GM20431 (cell line): ENCODE results near the gene CTRB1.

Experiments
- in situ Hi-C: fragments of 300-500 bp; cut with MseI, MboI; formaldehyde crosslinking; loops from one replicate; pipeline ENCODE4 v1.15.0; 2020; ENCODE audit warnings: low sequenced_read_pairs; ENCODE audit not compliant: unreplicated experiment

The CTRB1 gene

DNA sequence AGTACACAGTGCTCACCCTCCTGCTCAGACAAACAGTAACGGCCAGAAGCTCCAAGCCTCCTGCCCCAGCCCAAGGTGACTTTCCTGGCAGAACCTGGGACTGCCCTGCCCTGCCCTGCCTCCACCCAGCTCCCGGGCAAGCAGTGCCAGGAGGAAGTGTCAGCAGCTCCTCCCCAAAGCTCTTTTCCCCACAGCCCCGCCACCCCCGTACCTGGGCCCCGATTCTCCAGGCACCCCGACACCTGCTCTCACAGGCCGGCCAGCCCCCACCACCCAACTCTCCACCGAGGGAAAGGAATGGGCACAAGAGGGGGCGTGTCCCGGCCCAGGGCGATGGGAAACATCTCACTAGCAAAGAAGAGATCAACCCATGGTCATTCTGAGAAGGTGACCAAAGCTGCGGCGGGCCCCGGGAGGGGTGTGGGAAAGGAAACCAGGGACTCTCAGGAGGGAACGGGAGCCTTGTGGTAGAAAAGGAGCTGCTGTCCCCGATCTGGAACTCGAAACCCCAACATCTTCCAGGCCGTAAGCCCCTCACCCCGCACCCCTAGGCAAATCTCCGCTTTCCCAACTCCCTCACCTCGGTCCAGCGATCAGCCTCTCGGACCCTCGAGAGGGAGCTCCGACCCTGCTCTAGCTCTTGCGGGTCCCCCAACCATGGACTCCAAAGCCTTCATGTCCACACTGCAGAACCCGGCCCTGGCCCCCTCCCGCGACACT, 31.5 kb downstream of the CTRB1 start:
- in situ Hi-C loops: no loop called here

DNA sequence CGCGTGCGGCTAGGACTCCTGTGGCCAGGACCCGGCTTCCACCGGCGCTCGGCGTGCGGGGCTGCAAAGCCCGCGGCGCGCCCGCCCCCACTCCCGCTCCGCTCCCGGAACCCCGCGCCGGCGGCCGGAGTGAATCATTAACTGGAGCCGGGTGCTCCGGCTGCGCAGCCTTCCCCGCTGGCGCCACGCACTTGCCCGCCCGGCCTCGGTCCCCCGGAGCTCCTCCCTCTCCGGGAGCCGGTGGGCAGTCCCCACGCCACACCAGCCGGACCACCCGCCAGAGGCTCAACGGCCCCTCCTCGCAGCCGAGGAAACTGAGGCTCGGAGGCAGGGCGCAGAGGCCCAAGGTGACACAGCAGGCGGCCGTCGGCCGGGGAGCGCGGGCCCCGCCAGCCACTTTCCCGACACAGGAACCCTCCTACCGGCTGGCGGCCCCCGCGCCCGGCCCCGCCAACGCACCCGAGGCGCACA, 32.1 kb downstream of the CTRB1 start:
- in situ Hi-C loops: no loop called here

DNA sequence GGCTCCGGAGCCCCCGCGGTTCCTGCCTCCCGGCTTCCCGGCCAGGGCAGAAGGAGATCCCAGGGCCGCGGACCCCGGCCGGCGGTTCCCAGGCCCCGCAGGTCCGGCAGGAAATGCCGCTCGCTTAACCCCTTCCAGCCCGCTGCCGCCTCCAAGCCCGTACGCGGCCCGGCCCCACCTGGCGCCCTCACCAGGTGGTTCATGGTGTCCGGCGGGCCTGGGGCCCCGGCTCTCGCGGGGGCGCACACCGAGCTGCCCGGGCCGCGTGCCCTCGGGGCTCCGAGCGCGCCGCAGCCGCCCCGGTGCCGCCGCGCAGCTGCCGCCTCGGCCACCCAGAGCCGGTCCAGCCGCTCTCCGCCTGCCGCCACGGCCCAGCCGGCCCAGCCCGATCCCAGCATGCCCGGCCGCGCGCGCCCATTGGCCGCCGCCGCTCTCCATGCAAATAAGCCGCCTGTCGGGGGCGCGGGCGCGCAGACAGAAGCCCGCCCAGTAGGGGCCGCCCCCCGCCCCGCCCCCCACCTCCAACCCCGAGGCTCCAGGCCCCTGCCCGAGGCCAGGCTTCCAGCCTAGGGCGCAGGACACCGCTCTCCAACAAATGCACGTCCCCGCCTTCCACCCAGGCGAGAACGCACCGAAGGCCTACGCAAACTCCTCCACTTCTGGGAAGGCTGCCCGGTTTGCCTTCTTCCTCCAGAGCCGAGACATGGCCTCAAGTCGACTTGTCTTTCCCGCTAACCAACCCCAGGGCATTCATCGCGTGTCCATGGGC, 32.7 kb downstream of the CTRB1 start, which contains the start of gene BCAR1:
Gene BCAR1 (minus strand): TSS at position 345 of the 769 bp plus-strand sequence. CDS start 142 bp downstream, at position 203.
- in situ Hi-C loops: no loop called here

DNA sequence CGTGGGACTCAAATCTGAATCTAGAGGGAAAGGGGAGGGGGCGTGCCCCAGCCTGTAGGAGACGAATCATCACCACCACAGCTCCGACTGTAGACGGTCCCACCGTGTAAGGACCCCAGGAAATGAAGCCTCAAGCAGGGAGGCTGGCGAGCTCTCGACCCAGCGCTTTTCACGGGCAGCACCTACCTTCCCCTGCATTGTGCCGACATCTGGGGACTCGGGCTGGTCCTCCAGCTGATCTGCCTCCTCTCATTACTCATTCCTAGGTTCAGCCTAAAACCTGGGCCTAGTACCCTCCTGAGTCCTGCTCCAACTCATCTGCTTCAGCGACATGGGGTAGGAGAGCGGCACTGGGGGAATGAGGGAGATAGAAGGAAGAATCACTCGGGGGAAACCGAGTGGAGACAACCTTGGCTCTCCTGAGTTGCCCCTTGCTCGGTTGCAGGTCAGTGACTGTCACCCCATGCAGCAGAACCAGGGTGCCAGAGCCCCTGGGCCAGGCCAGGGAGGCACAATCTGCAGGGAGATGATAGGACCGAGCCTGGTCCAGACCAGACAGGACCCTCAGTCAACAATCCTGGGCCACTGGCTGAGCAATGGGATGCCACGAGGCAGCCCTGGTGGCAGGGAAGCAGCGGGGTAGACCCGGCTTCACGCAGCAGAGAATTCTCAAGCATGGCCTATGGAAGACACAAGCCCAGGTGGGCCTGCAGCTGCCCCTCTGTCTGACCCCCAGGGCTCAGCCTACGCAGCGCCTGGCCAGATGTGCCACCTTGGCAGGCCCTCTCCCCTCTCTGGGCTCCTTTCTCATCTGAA, 33.5 kb downstream of the CTRB1 start:
- in situ Hi-C loops: no loop called here

DNA sequence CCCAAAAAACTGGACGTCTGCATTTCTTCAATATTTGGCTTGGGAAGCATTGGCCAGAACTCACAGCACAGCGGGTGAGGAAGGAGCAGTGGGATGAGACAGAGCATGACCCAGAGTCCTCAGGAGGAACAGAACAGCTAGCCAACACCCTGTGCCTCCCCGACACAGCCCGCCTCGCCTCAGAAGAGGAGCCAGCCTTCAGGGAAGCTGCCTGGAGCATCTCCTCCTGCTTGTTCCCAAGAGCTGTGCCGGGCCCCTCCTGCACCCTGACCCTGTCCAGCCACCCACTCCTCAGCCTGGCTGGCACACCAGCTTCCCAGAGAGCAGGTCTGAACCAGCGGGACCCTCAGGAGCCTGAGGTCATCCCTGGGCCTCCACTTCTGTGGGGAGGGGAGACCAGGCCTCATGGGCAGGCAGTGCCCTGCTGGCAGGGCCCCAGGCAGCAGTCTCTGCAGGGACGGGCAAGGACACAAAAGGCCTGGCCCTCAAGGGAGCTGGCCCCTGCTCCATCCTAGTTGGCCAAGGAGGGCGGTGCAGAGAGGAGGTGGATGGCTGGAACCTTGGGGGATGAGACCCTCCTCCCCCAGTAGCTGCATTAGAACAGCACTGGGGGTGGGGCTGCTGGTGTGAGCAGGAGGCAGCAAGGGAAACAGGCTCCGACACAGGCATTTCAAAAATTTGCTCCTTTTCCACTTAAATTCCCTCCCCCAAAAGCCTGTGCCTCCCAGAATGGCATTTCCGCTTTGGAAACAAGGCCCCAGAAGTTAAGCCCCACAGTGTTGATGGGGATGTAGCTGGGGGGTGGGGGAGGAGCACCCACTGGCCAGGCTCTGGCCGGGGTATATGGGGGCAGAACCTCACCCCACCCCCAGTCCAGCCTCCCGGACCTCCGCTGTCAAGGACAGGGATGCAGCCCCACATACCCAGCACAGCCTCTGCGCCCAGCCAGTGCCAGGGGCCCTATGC, 34.4 kb downstream of the CTRB1 start:
- in situ Hi-C loops: no loop called here

DNA sequence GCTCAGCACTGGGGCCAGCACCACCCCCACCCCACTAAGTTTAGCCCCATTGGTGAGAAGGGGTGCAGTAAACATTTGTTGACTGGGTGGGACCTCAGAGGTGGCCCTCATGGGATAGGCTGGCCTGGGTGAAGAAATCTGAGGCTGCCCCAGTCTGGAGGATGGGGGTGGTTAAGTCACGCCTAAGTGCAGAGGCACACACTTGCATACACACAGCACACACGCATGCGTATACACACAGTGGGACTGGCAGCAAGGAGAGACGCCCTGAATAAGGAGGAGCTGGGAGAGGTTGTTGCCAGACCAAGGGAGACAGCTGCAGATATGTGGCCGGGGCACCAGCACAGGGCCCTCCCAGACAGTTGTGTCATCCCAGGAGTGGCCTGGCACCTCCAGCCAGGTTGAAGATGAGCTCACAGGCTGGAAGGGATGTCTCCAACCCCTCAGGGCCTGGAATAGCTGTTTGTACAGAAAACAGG, 35.6 kb downstream of the CTRB1 start:
- in situ Hi-C loops: no loop called here

DNA sequence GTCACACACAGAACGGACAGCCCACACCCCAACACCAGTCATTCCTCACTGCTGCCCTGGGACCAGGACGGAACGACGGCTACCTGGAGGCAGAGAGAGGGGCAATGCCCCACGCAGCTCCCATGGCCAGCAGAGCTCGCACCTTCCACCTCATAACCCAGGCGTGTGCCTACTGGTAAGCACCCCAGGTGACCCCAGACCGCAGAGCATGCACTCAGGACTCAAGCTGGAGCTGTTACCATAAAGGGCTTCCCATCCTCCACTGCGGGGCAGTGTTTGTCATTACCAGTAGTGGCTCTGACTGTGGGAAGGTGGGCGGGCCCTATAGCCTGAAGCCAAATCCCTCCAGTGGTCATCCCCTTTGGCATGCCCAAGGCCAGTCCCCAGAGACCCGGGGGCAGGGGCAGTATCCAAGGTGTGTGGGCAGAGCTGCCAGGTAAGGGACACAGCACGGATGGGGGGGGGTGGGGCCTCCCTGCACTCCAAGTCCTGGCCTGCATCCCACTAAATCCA, 37.3 kb downstream of the CTRB1 start:
- in situ Hi-C loops: no loop called here

DNA sequence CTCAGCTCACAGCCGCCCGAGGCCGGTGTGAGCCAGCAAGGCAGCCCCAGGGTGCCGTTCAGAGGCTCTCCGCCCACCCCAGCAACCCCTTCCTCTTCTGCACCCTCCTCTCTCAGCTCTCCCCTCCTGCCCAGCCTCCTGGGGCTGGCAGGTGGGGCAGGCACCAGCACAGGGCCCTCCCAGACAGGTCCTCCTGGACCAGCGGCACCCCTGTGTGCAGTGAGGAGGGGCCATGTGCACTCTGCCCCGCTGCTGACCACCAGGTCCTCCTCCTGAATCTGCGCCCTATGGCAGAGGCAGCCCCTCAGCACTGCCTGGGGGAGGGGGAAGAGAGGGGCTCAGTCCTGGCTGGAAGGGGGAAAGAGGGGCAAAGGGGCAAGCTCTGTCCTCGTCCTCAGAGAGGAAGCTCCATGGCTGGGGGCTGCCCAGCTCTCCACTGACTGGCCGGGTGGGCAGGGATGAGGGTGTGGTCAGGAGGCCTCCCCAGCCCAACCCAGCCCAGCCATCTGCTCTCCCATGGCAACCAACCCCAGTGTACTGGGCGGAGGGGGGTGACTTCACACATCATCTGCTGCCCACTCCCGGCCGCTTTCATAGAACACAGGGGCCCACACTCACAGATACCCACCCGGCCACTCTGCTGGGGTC, 38.0 kb downstream of the CTRB1 start:
- in situ Hi-C loops: no loop called here

DNA sequence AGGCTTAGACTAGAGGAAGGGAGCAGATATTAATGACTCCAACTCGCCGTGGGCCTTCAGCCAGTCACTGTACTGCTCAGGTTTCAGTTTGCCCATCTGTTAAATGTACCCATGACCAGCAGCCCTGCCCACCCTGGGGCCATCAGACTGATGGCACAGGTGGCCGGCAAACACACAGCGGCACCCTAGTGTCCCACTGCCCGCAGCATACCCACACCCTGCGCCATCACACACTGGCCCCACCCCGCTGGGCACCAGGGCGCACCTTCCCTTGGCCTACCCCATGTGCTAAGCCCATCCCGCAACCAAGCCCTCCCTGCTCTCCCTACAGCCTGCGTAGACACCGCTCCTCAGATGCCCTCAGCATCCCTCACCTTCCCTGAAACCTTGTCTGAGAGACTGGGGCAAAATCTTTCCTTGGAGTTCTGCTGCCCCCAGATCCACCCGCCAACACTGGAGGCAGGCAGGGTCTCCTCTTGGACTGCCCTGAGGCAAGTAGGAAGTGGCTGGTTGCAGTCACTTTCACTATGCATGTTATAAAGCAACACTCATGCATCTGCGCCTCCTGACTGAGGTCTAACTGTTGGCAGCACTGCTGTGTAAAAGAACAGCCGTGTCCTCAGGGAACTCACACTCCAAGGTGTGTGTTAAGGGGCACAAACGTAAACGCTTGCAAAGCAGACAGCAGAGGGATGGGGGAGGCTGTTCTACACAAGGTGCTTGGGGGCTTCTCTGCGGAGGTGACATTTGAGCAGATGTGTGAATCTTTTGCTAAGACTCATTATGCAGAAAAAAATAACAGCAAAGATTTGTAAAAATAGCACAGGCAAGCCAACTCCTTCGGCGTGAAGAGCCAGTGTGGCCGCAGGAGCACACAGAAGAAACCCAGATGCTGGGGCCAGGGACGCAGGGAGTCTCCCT, 39.4 kb downstream of the CTRB1 start:
- in situ Hi-C loops: no loop called here

DNA sequence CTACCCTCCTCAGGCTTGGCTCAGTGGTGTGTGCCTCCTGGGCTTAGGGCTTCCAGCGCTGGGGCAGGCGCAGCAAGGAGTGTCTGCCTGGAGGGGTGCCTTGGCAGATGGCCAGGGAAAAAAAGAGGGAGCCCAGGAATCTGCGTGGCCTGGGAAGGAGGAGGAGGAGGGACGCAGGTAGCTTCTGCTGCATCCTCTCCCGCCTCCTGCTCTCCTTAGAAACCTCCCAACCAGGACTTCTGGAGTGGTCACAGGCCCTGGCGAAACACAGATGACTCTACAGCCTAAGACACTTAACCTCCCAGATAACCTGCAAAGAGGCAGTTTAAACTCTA, 40.0 kb downstream of the CTRB1 start:
- in situ Hi-C loops: no loop called here

DNA sequence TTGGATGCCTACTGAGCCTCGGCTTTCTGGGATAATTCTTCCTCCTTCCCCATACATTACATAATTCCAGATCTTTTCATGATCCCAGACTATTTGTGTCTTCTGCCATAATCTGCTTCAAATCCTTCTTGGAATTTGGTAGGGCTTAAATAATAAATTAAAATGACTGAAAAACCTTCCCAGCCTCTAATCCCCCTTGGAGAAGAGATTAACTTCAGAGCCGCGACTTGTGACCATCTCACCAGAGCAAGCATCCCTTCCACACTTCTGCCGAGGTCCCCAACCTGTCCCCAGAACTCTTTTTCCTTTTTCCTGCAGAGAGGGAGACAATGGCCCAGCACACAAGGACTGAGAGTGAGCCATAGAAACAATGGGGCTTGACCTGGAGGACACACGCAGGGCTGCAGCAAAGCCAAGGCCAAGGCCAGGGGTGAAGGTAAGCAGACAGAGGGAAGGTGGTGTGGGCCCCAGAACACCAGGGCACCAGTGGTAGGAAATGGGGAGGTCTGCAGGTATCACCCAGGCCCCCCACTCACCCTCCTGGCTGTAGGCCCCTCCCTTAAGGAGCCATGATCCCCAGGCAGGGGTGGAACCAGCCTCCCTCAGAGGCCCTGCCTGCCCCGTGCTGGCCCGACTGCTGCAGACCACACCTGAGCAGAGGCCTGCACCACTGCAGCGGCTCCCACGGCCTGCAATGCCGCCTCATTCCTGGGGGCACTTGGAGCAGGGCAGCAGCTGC, 42.2 kb downstream of the CTRB1 start:
- in situ Hi-C loops: no loop called here

DNA sequence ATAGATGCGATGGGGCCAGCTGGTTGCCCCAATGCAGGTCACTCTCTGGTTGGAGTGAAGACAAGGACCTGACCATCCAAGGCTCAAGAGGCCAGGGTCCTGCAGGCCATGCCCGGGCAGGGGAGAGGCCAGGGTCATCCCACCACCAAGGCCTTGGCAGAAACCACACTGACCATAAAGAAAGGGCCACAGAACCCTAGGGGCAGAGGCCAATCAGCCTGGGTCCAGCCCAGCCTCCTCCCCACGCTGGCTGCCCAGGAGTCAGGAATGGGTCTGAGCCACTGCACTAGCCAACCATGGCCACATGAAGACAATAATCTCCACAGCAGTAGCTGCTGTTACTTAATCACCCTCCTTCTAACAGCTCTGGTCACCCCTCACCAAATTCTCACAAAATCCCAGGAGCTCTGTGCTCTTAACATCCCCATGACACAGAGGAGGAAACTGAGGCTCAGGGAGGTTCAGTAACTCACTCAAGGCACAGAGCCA, 42.8 kb downstream of the CTRB1 start:
- in situ Hi-C loops: no loop called here

DNA sequence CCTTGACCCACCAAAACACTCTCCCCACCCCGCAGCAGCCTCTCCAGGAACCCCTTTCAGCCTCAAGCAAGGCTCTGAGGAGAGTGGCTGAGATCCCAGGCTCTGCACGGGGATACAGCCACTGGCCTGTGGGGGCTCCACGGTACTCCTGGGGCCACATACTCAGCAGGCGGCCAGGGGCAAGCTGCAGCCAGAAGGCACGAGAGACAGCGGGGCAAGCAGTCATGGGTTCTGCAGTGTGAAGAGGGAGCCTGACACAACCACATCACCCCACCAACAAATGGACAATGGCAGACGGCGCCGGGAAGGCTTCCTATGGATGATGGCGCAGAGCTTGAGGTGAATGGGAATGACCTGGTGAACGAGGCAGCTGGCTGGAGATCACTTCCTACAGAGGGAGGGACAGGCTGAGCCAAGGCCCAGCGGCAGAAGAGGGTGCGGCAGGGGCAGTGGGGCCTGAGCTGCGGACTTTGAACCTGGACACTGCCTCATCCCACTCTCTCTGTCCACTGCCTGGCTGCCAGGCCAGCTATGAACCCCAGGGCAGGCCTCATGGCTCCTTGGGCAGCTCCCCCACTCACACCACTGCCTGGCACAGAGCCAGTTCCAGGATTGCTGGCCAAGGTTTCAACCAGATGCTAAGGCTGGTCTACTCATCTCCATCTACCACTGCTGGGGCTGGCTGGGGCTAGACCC, 43.5 kb downstream of the CTRB1 start:
- in situ Hi-C loops: no loop called here

DNA sequence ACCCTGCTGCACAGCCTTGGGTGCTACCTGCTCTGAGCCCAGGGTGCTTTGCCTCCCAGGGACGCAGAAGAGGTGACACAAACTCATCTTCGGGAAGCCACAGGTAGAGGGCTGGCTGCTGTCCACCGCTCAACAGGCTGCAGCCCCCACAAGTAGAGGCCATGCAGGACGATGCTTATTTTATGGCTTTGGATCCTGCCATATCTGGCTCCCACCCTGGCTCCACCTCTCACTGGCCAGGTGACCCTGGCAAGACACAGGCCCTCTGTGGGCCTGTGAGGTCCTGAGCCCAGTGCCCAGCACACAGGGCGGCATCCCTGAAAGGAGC, 44.0 kb downstream of the CTRB1 start:
- in situ Hi-C loops: no loop called here

DNA sequence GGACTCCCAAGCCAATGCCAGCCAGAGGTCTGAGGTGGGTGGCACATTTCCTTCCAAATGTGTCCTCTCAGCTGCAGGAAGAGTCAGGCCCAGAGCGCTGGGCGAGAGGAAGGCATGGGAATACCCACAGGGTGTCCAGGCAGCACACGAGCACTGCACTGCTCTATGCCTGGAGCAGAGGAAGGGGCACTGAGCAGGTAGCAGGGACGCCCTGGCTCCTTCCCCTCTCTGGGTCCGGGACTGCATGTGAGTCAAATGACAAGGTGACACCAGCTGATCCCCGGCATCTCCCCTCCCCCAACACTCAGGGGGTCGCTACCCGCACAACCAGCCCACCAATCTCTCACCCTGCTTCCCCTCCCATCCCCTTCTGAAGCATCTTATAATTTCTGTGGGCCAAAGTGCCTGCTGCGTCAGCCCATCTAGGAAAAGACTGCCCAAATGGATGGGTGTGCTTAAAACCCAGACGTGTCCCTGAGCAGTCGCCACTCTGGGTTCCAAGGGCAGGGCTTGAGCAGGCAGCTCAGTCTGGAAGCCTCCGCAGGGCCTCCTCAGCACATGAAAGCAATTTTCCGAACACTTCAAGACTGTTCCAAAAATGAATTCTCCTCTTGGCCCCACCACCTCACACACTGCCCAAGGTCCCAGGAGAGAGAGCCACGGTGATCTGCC, 44.6 kb downstream of the CTRB1 start:
- in situ Hi-C loops: no loop called here

DNA sequence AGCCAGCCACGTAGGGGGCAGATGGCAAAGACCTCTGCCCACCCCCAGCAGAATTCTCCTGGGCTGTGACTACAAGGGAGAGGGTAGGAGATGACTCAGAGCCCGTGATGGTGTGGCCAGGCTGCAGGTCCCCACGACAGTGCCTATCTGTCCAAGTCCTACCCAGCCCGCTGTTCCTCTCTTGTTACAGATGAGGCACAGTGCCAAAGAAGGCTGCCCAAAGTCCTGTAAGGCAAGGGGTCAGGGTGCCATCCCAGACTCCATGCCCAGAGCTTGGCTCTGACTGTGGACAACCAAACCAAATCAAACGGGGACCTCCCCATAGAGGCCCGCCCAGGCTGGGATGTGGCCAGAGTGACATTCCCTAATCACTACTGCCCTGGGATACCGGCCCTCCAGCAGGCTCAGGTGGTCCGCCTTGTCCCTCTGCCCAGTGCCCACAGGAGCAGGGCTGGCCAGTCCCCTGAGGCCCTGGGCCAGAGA, 45.2 kb downstream of the CTRB1 start:
- in situ Hi-C loops: no loop called here
